Kidney epithelial cell (primary cell): ENCODE results near the gene RNF213. TPM values are rescaled to one million over a fixed set of nuclear protein-coding genes. Genes with fewer than 3 reads are reported as not detected.

Experiments used
- DNase-seq: peaks from one replicate; pipeline ENCODE4 v3.0.0-alpha.2; 2010; ENCODE audit warnings: low read depth
- H3K27me3 ChIP-seq: 2 replicates; pipeline ENCODE4 v1.6.0; 2011; ENCODE audit warnings: low read length; ENCODE audit not compliant: control insufficient read depth, insufficient read depth
- H3K36me3 ChIP-seq: 2 replicates; pipeline ENCODE4 v1.5.1; 2011; ENCODE audit warnings: low read length; ENCODE audit not compliant: control insufficient read depth, insufficient read depth
- H3K4me3 ChIP-seq: 2 replicates; pipeline ENCODE4 v1.5.1; 2011; ENCODE audit warnings: low read depth, mild to moderate bottlenecking, control low read depth, low read length
- CTCF ChIP-seq: IDR thresholded peaks from 2 replicates; pipeline ENCODE4 v1.5.1; 2011; ENCODE audit warnings: mild to moderate bottlenecking, moderate library complexity, low read length, control low read depth, inconsistent platforms; ENCODE audit not compliant: insufficient read depth, poor library complexity, severe bottlenecking
- total RNA-seq: library from RNA; depleted of rRNA; stranded (reverse); fragments of >200 nt; gene quantifications from 2 replicates; pipeline ENCODE4 v1.2.3, GENCODE V29; 2015

Gene RNF213
- total RNA-seq, 1 donor from 2014 or later = 111 TPM

- Histone ChIP-seq H3K4me3 (no peak overlapping the region), H3K36me3 (no peaks in the 10 kb centered on the region), H3K27me3 (peaks cover 41% of the 10 kb centered on the region)
- no peak for TF ChIP-seq CTCF
- no peak for DNase-seq
These were observed 182.8 kb downstream of the RNF213 start for GRCh38 chr17:80443498-80443897.

- H3K36me3 ChIP-seq = no peaks in the 10 kb centered on the region
- H3K27me3 ChIP-seq = peaks cover 41% of the 10 kb centered on the region
- no peak overlapping the region for H3K4me3 ChIP-seq
- no peak for DNase-seq
- no peak for TF ChIP-seq CTCF
These were observed 183.4 kb downstream of the RNF213 start for GRCh38 chr17:80443916-80444643.

- H3K27me3 ChIP-seq = peaks cover 40% of the 10 kb centered on the region
- DNase-seq = no peak
- H3K36me3 ChIP-seq = no peaks in the 10 kb centered on the region
- TF ChIP-seq CTCF = no peak
- H3K4me3 ChIP-seq = no peak overlapping the region
These were observed 184.0 kb downstream of the RNF213 start for GRCh38 chr17:80444644-80444979.

GRCh38 chr17:80445007-80445725 lies 184.5 kb downstream of the RNF213 start:
- no peak overlapping the region for H3K4me3 ChIP-seq
- no peak for DNase-seq
- H3K27me3 ChIP-seq = peaks cover 40% of the 10 kb centered on the region
- TF ChIP-seq CTCF = no peak
- no peaks in the 10 kb centered on the region for H3K36me3 ChIP-seq

- no peak for DNase-seq
- no peaks in the 10 kb centered on the region for H3K36me3 ChIP-seq
- H3K4me3 ChIP-seq = no peak overlapping the region
- H3K27me3 ChIP-seq = peaks cover 45% of the 10 kb centered on the region
- TF ChIP-seq CTCF = no peak
These were observed 185.1 kb downstream of the RNF213 start for GRCh38 chr17:80445726-80446110.
